Muscle of leg (tissue), 11 donors: ENCODE measurements around the gene NCOA1. TPM values are rescaled to one million over a fixed set of nuclear protein-coding genes. Genes with fewer than 3 reads are reported as not detected.

Experiments
- DNase-seq: peaks from one replicate; pipeline ENCODE4 v3.0.0; 2013
- H3K27ac ChIP-seq: one replicate; pipeline ENCODE4 v1.5.1; 2013; ENCODE audit warnings: mild to moderate bottlenecking, low read length, control low read depth
- H3K27me3 ChIP-seq: one replicate; pipeline ENCODE4 v1.6.1; 2013; ENCODE audit warnings: low read length; ENCODE audit not compliant: control insufficient read depth, insufficient read depth
- H3K36me3 ChIP-seq: one replicate; pipeline ENCODE4 v1.6.1; 2013; ENCODE audit warnings: low read length; ENCODE audit not compliant: control insufficient read depth, insufficient read depth
- H3K4me1 ChIP-seq: one replicate; pipeline ENCODE4 v1.6.1; 2013; ENCODE audit warnings: low read length; ENCODE audit not compliant: control insufficient read depth, insufficient read depth
- H3K4me3 ChIP-seq: one replicate; pipeline ENCODE4 v1.5.1; 2013; ENCODE audit warnings: low read length, control low read depth
- H3K9me3 ChIP-seq: replicated peaks from 2 replicates; pipeline ENCODE4 v1.6.1; 2013; ENCODE audit warnings: low read depth, low read length; ENCODE audit not compliant: control insufficient read depth
- WGBS: methylation state at CpG from one replicate; pipeline ENCODE4 v1.1.5; 2013; ENCODE audit warnings: missing lambda C conversion rate; ENCODE audit not compliant: insufficient coverage; 5-methylcytosine and 5-hydroxymethylcytosine counted together
- polyA plus RNA-seq, 8 donors: library from polyadenylated mRNA; unstranded; fragments of 120-200 nt; gene quantifications; one replicate each; pipeline versions ENCODE4 v1.2.1 to v1.2.3, GENCODE V29; 2013; ENCODE audit warnings: inconsistent platforms in 1 of 8, low replicate concordance in 1 of 8; ENCODE audit not compliant: insufficient read length in 8 of 8, insufficient read depth in 1 of 8
- total RNA-seq: library from RNA; stranded (reverse); fragments of 120-200 nt; gene quantifications from one replicate; pipeline ENCODE4 v1.2.4, GENCODE V29; 2013

The NCOA1 gene
- total and polyA plus RNA-seq, 9 donors, result 69.6 to 106 (median 89.6) TPM

- DNase-seq, result no peak
- Histone ChIP-seq H3K9me3 (no peaks in the 10 kb centered on the region), H3K36me3 (peaks cover 58% of the 10 kb centered on the region), H3K27ac (no peak overlapping the region), H3K4me1 (no peaks in the 10 kb centered on the region), H3K27me3 (no peaks in the 10 kb centered on the region), H3K4me3 (no peak overlapping the region)
- WGBS, result 71% methylated on average over 2 of the region's 5 CpGs
These were observed 270.8 kb downstream of the NCOA1 start for GRCh38 chr2:24761866-24762265.

GRCh38 chr2:24762518-24762917, 271.5 kb downstream of the NCOA1 start:
- no peak overlapping the region for H3K4me3 ChIP-seq
- H3K36me3 ChIP-seq, result peaks cover 56% of the 10 kb centered on the region
- no peak overlapping the region for H3K27ac ChIP-seq
- no peaks in the 10 kb centered on the region for H3K27me3 ChIP-seq
- H3K4me1 ChIP-seq, result no peaks in the 10 kb centered on the region
- no CpG with 5 or more reads among the region's 2 CpGs for WGBS
- DNase-seq, result no peak
- no peaks in the 10 kb centered on the region for H3K9me3 ChIP-seq

- no peak overlapping the region for H3K27ac ChIP-seq
- no peaks in the 10 kb centered on the region for H3K27me3 ChIP-seq
- H3K9me3 ChIP-seq, result no peaks in the 10 kb centered on the region
- H3K4me1 ChIP-seq, result no peaks in the 10 kb centered on the region
- DNase-seq, result no peak
- 100% methylated on average over 2 of the region's 4 CpGs for WGBS
- peaks cover 56% of the 10 kb centered on the region for H3K36me3 ChIP-seq
- H3K4me3 ChIP-seq, result no peak overlapping the region
These were observed 272.8 kb downstream of the NCOA1 start for GRCh38 chr2:24763843-24764242.

- Histone ChIP-seq H3K4me1 (no peaks in the 10 kb centered on the region), H3K9me3 (no peaks in the 10 kb centered on the region), H3K4me3 (no peak overlapping the region), H3K27ac (no peak overlapping the region), H3K36me3 (peaks cover 73% of the 10 kb centered on the region), H3K27me3 (no peaks in the 10 kb centered on the region)
- WGBS, result 68% methylated on average over 6 of the region's 6 CpGs
- no peak for DNase-seq
These were observed 275.6 kb downstream of the NCOA1 start for GRCh38 chr2:24766609-24767008.

GRCh38 chr2:24768013-24768412, 277.0 kb downstream of the NCOA1 start:
- 93% methylated on average over 2 of the region's 5 CpGs for WGBS
- Histone ChIP-seq H3K9me3 (no peaks in the 10 kb centered on the region), H3K27me3 (no peaks in the 10 kb centered on the region), H3K4me1 (peaks cover 2% of the 10 kb centered on the region), H3K36me3 (peaks cover 59% of the 10 kb centered on the region), H3K4me3 (no peak overlapping the region), H3K27ac (no peak overlapping the region)
- DNase-seq, result no peak

- Histone ChIP-seq H3K27me3 (no peaks in the 10 kb centered on the region), H3K27ac (no peak overlapping the region), H3K4me3 (no peak overlapping the region), H3K9me3 (no peaks in the 10 kb centered on the region), H3K36me3 (peaks cover 55% of the 10 kb centered on the region), H3K4me1 (peaks cover 2% of the 10 kb centered on the region)
- WGBS, result 57% methylated on average over 2 of the region's 7 CpGs
- no peak for DNase-seq
These were observed 277.5 kb downstream of the NCOA1 start for GRCh38 chr2:24768601-24769000.

- H3K27me3 ChIP-seq, result no peaks in the 10 kb centered on the region
- 61% methylated on average over 4 of the region's 5 CpGs for WGBS
- DNase-seq, result no peak
- peaks cover 41% of the 10 kb centered on the region for H3K36me3 ChIP-seq
- H3K27ac ChIP-seq, result no peak overlapping the region
- H3K9me3 ChIP-seq, result no peaks in the 10 kb centered on the region
- peaks cover 2% of the 10 kb centered on the region for H3K4me1 ChIP-seq
- H3K4me3 ChIP-seq, result no peak overlapping the region
These were observed 280.0 kb downstream of the NCOA1 start for GRCh38 chr2:24771061-24771460.

- no peak for DNase-seq
- Histone ChIP-seq H3K4me3 (no peak overlapping the region), H3K9me3 (no peaks in the 10 kb centered on the region), H3K27me3 (no peaks in the 10 kb centered on the region), H3K36me3 (peaks cover 34% of the 10 kb centered on the region), H3K27ac (no peak overlapping the region), H3K4me1 (peaks cover 2% of the 10 kb centered on the region)
- 59% methylated on average over 2 of the region's 5 CpGs for WGBS
These were observed 280.9 kb downstream of the NCOA1 start for GRCh38 chr2:24771764-24772586.

- H3K27me3 ChIP-seq, result no peaks in the 10 kb centered on the region
- DNase-seq, result no peak
- WGBS, result 54% methylated on average over 2 of the region's 3 CpGs
- H3K9me3 ChIP-seq, result no peaks in the 10 kb centered on the region
- H3K4me1 ChIP-seq, result peaks cover 2% of the 10 kb centered on the region
- no peak overlapping the region for H3K4me3 ChIP-seq
- H3K36me3 ChIP-seq, result peaks cover 22% of the 10 kb centered on the region
- no peak overlapping the region for H3K27ac ChIP-seq
These were observed 283.3 kb downstream of the NCOA1 start for GRCh38 chr2:24774373-24774772.

- no peaks in the 10 kb centered on the region for H3K9me3 ChIP-seq
- no peak overlapping the region for H3K27ac ChIP-seq
- H3K4me3 ChIP-seq, result no peak overlapping the region
- H3K27me3 ChIP-seq, result no peaks in the 10 kb centered on the region
- no peaks in the 10 kb centered on the region for H3K4me1 ChIP-seq
- no peak for DNase-seq
- H3K36me3 ChIP-seq, result peaks cover under 1% of the 10 kb centered on the region
- no CpG with 5 or more reads among the region's 2 CpGs for WGBS
These were observed 288.1 kb downstream of the NCOA1 start for GRCh38 chr2:24779116-24779515.
